Ishikawa (cell line): Measurements from ENCODE around the gene BRPF3.

ENCODE experiments used
- CEBPB ChIP-seq: IDR thresholded peaks from 2 replicates; pipeline ENCODE4 v1.6.1; 2012
- CREB1 ChIP-seq: IDR thresholded peaks from 2 replicates; pipeline ENCODE4 v1.6.1; 2012; ENCODE audit warnings: low read depth
- EGR1 ChIP-seq: IDR thresholded peaks from 2 replicates; pipeline ENCODE4 v1.6.1; 2012
- EP300 ChIP-seq: IDR thresholded peaks from 2 replicates; pipeline ENCODE4 v1.6.1; 2012; ENCODE audit warnings: borderline replicate concordance
- FOXM1 ChIP-seq: IDR thresholded peaks from 2 replicates; pipeline ENCODE4 v1.6.1; 2012; ENCODE audit warnings: low read depth, borderline replicate concordance
- MAX ChIP-seq: IDR thresholded peaks from 2 replicates; pipeline ENCODE4 v1.6.1; 2012
- NFIC ChIP-seq: IDR thresholded peaks from 2 replicates; pipeline ENCODE4 v1.6.1; 2012
- RAD21 ChIP-seq: IDR thresholded peaks from 2 replicates; pipeline ENCODE4 v1.6.1; 2012; ENCODE audit warnings: low read depth
- TAF1 ChIP-seq: IDR thresholded peaks from 2 replicates; pipeline ENCODE4 v1.6.1; 2012; ENCODE audit warnings: low read depth, mild to moderate bottlenecking
- TCF12 ChIP-seq: IDR thresholded peaks from 2 replicates; pipeline ENCODE4 v1.6.1; 2012; ENCODE audit warnings: low read depth
- TEAD4 ChIP-seq: IDR thresholded peaks from 2 replicates; pipeline ENCODE4 v1.6.1; 2012
- USF1 ChIP-seq: IDR thresholded peaks from 2 replicates; pipeline ENCODE4 v1.6.1; 2012
- YY1 ChIP-seq: IDR thresholded peaks from 2 replicates; pipeline ENCODE4 v1.6.1; 2012; ENCODE audit warnings: low read depth
- ZBTB7A ChIP-seq: IDR thresholded peaks from 2 replicates; pipeline ENCODE4 v1.6.1; 2012; ENCODE audit warnings: low read depth
- TF ChIP-seq, protein P1 (sequence below): IDR thresholded peaks from 2 replicates; pipeline ENCODE4 v1.6.1; 2012; ENCODE audit warnings: low read depth, mild to moderate bottlenecking

Gene BRPF3

DNA sequence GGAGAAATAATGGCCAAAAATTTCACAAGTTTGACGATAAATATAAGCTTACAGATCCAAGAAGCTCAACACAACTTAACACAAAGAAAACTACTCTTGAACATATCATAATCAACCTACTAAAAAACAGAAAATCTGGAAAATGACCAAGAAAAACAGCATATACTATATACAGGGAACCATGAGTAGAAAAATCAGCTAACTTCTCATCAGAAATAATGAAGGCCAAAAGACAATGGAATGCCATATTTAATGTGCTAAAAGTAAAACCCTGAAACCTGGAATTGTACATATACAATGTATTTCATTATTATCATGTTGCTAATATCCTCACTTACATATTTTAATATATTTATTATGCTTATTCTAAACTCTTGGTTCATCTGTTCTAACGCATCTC is 40.9 kb upstream of the BRPF3 start:
- no peak for TF ChIP-seq EGR1
- TF ChIP-seq YY1: no peak
- TF ChIP-seq CREB1: no peak
- no peak for TF ChIP-seq TEAD4
- TF ChIP-seq, protein P1, sequence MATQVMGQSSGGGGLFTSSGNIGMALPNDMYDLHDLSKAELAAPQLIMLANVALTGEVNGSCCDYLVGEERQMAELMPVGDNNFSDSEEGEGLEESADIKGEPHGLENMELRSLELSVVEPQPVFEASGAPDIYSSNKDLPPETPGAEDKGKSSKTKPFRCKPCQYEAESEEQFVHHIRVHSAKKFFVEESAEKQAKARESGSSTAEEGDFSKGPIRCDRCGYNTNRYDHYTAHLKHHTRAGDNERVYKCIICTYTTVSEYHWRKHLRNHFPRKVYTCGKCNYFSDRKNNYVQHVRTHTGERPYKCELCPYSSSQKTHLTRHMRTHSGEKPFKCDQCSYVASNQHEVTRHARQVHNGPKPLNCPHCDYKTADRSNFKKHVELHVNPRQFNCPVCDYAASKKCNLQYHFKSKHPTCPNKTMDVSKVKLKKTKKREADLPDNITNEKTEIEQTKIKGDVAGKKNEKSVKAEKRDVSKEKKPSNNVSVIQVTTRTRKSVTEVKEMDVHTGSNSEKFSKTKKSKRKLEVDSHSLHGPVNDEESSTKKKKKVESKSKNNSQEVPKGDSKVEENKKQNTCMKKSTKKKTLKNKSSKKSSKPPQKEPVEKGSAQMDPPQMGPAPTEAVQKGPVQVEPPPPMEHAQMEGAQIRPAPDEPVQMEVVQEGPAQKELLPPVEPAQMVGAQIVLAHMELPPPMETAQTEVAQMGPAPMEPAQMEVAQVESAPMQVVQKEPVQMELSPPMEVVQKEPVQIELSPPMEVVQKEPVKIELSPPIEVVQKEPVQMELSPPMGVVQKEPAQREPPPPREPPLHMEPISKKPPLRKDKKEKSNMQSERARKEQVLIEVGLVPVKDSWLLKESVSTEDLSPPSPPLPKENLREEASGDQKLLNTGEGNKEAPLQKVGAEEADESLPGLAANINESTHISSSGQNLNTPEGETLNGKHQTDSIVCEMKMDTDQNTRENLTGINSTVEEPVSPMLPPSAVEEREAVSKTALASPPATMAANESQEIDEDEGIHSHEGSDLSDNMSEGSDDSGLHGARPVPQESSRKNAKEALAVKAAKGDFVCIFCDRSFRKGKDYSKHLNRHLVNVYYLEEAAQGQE: no peak
- TF ChIP-seq ZBTB7A: no peak
- no peak for TF ChIP-seq MAX
- no peak for TF ChIP-seq CEBPB

- TF ChIP-seq CEBPB: no peak
- no peak for TF ChIP-seq ZBTB7A
- no peak for TF ChIP-seq USF1
- no peak for TF ChIP-seq NFIC
- no peak for TF ChIP-seq MAX
- TF ChIP-seq CREB1: no peak
These were observed 36.3 kb upstream of the BRPF3 start for GRCh38 chr6:36160147-36160760.

DNA sequence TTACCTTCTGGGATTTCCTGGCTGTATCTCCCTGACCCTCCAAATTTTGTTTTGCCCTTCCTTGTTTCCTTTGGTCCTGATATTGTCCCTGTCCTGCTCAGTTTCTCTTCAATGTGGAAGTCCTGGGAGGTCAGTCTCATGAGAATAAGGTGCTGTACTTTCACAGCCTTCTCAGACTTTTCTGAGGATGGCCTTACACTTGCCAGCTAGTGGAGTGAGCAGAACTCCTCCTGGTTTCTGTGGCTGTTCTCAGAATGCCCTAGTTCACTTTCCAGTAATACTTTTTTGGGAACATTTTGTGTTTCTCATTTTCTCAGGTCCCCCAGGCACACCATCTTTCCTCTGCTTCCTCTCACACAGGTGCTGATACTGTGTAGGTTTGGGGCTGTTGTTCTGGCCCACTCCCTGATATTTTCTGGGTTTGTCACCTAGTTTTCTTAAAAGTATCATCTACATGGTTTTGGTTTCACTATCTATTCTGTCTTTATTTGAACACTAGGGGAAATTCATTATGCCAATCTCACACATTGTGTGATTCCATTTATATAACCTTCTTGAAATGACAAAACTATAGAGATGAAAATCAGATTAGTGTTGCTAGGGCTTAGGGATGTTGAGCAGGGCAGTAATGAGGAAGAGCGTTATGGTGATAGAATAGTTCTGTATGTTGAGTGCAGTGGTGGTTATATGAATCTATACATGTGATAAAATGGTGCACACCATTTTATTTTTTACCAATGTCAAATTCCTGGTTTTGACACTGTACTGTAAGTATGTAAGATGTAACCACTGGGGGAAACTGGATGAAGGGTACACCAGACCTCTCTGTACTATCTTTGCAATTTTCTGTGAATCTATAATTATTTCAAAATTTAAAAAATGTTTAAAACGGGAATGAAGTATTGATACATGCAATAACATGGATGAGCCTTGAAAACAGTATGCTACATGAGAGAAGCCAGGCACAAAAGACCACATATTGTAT is 27.2 kb upstream of the BRPF3 start:
- TF ChIP-seq EP300 (no peak), ZBTB7A (no peak)

GRCh38 chr6:36170704-36171103 is 25.8 kb upstream of the BRPF3 start:
- TF ChIP-seq YY1 (no peak), RAD21 (no peak), FOXM1 (no peak), EGR1 (no peak), EP300 (no peak), TCF12 (no peak), USF1 (no peak), MAX (no peak), ZBTB7A (no peak), NFIC (no peak), TAF1 (no peak)
- TF ChIP-seq, protein P1: no peak

DNA sequence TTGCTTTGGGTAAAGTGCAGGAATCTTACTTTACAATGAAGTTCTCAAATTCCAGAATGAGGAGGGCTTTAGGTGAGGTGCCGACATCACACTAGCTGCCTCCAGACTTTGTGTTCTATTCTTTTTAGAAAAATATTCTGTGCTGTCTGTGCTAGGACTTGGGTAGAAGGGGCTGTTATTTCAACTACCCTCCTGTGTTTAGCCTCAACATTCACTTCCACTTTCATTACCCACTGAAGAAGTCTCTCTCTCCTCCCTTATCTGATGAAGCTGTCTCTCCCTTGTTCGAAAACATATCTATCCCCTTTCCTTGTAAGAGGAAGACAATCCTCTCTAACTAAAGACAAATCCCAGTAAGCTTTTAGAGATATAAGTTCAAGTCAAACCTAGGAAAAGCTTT is 25.0 kb upstream of the BRPF3 start:
- TF ChIP-seq RAD21 (no peak), ZBTB7A (no peak), CEBPB (no peak), FOXM1 (no peak), TCF12 (no peak), USF1 (no peak), CREB1 (no peak), TAF1 (no peak), TEAD4 (no peak), NFIC (no peak), YY1 (no peak)
- TF ChIP-seq, protein P1: no peak
